GM12878 (cell line): ENCODE measurements around the gene FOXO1. TPM values are rescaled to one million over a fixed set of nuclear protein-coding genes. Genes with fewer than 3 reads are reported as not detected.

Experiments
- ATAC-seq: fragments of 200-7000 bp; cut with Tn5 transposase; 3 replicates; pipeline ENCODE4 v1.9.1; 2020; ENCODE audit warnings: mild to moderate bottlenecking, moderate library complexity
- BruUV-seq: library from RNA; stranded (reverse); fragments of 400-500 nt; replicated peaks from 2 replicates; lab custom pipeline; 2021; lab: Mats Ljungman, UMichigan
- CTCF ChIA-PET: fragments of 300-600 bp; sonication (Branson Sonifier 250); formaldehyde crosslinking; extraction: SDS; loops from one replicate; lab custom pipeline; 2021; ENCODE audit warnings: inconsistent platforms; lab: Yijun Ruan, JAX
- POLR2A ChIA-PET: fragments of 350-600 bp; formaldehyde crosslinking; extraction: SDS; loops from one replicate; lab custom pipeline; 2021; ENCODE audit warnings: inconsistent platforms; lab: Charles Lee
- RAD21 ChIA-PET: fragments of 300-600 bp; sonication (Branson Sonifier 250); formaldehyde crosslinking; loops from one replicate; lab custom pipeline; 2023; ENCODE audit warnings: antibody characterized with exemption; ENCODE audit not compliant: unreplicated experiment; lab: Charles Lee
- SMC1A ChIA-PET: fragments of 300-600 bp; sonication (Branson Sonifier 250); formaldehyde crosslinking; loops from one replicate; lab custom pipeline; 2023; ENCODE audit not compliant: unreplicated experiment, uncharacterized antibody; lab: Charles Lee
- DNase-seq: peaks from one replicate; pipeline ENCODE4 v3.0.0-alpha.2; 2011; ENCODE audit warnings: low read depth, low spot score
- FAIRE-seq: peaks from 3 replicates; lab custom pipeline; 2011; peaks lifted over from hg19 to GRCh38; lab: Jason Lieb, UNC
- H2AFZ ChIP-seq: 2 replicates; pipeline ENCODE4 v1.6.0; 2011; ENCODE audit warnings: low read depth, low read length, control low read depth; ENCODE audit not compliant: control insufficient read depth
- H3K27ac ChIP-seq: 2 replicates; pipeline ENCODE4 v1.5.1; 2011; ENCODE audit warnings: control low read depth; ENCODE audit not compliant: control insufficient read depth, insufficient read depth
- H3K27me3 ChIP-seq, 2 experiments: replicated peaks in 1 of 2; 2 replicates each; pipeline versions ENCODE4 v1.6.0 to v1.6.1; 2011; ENCODE audit warnings: low read length in 1 of 2; ENCODE audit not compliant: control insufficient read depth in 2 of 2, insufficient read depth in 2 of 2
- H3K36me3 ChIP-seq, 2 experiments: 2 replicates each; pipeline ENCODE4 v1.5.1; 2011; ENCODE audit warnings: low read length in 1 of 2; ENCODE audit not compliant: control insufficient read depth in 2 of 2, insufficient read depth in 2 of 2
- H3K4me1 ChIP-seq: 2 replicates; pipeline ENCODE4 v1.6.1; 2011; ENCODE audit warnings: mild to moderate bottlenecking, low read length, moderate library complexity, mixed read lengths; ENCODE audit not compliant: control insufficient read depth, insufficient read depth
- H3K4me2 ChIP-seq: 2 replicates; pipeline ENCODE4 v1.6.0; 2011; ENCODE audit warnings: control low read depth; ENCODE audit not compliant: control insufficient read depth, insufficient read depth
- H3K4me3 ChIP-seq: fragments of 200-600 bp; sonication (generic); 2 replicates; pipeline ENCODE4 v1.5.1; 2016
- H3K79me2 ChIP-seq: 2 replicates; pipeline ENCODE4 v1.6.0; 2011; ENCODE audit warnings: low read length; ENCODE audit not compliant: control insufficient read depth, insufficient read depth
- H3K9ac ChIP-seq: 2 replicates; pipeline ENCODE4 v1.8.0; 2011; ENCODE audit warnings: low read length, control low read depth, mixed read lengths; ENCODE audit not compliant: control insufficient read depth, insufficient read depth
- H3K9me3 ChIP-seq: replicated peaks from 3 replicates; pipeline ENCODE4 v1.5.1; 2011; ENCODE audit warnings: mild to moderate bottlenecking, low read length; ENCODE audit not compliant: control insufficient read depth, insufficient read depth
- H4K20me1 ChIP-seq: 2 replicates; pipeline ENCODE4 v1.6.0; 2011; ENCODE audit not compliant: control insufficient read depth, insufficient read depth
- BRCA1 ChIP-seq: IDR thresholded peaks from 2 replicates; pipeline ENCODE4 v1.6.1; 2011; ENCODE audit warnings: low read depth, low read length, improper control_type of control experiment
- ETV6 ChIP-seq, 2 experiments: fragments of 450-650 bp in 1 of 2; IDR thresholded peaks in 1 of 2; conservative IDR thresholded peaks in 1 of 2; 2 replicates each; pipeline ENCODE4 v1.6.1; 2014; ENCODE audit warnings: antibody characterized with exemption in 1 of 2, borderline replicate concordance in 1 of 2, low read depth in 1 of 2, mild to moderate bottlenecking in 1 of 2, moderate library complexity in 1 of 2
- FOS ChIP-seq: IDR thresholded peaks from 3 replicates; pipeline ENCODE4 v1.6.1; 2011; ENCODE audit warnings: borderline replicate concordance; ENCODE audit not compliant: insufficient read length; ENCODE audit errors: extremely low read depth
- HCFC1 ChIP-seq: fragments of 150-350 bp; IDR thresholded peaks from 2 replicates; pipeline ENCODE4 v1.6.1; 2014; ENCODE audit warnings: low read length
- JUNB ChIP-seq: IDR thresholded peaks from 2 replicates; pipeline ENCODE4 v1.6.1; 2016; ENCODE audit warnings: antibody characterized with exemption, mild to moderate bottlenecking
- LARP7 ChIP-seq: fragments of 450-650 bp; IDR thresholded peaks from 2 replicates; pipeline ENCODE4 v1.6.1; 2017; ENCODE audit warnings: mild to moderate bottlenecking
- NR2C1 ChIP-seq: fragments of 450-650 bp; IDR thresholded peaks from 2 replicates; pipeline ENCODE4 v1.6.1; 2017; ENCODE audit warnings: antibody characterized with exemption, mild to moderate bottlenecking, moderate library complexity
- RELA ChIP-seq: fragments of 450-650 bp; IDR thresholded peaks from 2 replicates; pipeline ENCODE4 v1.8.0; 2014; ENCODE audit warnings: borderline replicate concordance; ENCODE audit not compliant: partially characterized antibody
- TCF3 ChIP-seq: IDR thresholded peaks from 2 replicates; pipeline ENCODE4 v1.6.1; 2012; ENCODE audit warnings: low read depth, mild to moderate bottlenecking, low read length, borderline replicate concordance; ENCODE audit not compliant: insufficient read depth
- WRNIP1 ChIP-seq: IDR thresholded peaks from 2 replicates; pipeline ENCODE4 v1.6.1; 2011; ENCODE audit warnings: low read depth, low read length, improper control_type of control experiment, borderline replicate concordance
- ZZZ3 ChIP-seq: IDR thresholded peaks from 2 replicates; pipeline ENCODE4 v1.6.1; 2011; ENCODE audit warnings: low read depth; ENCODE audit not compliant: control insufficient read depth, insufficient read length
- WGBS: methylation state at CpG from one replicate; pipeline ENCODE4 v1.1.6; 2016; ENCODE audit warnings: low lambda C conversion rate; ENCODE audit not compliant: insufficient replicate concordance, insufficient coverage; ENCODE audit errors: missing lambda C conversion rate; 5-methylcytosine and 5-hydroxymethylcytosine counted together
- in situ Hi-C: fragments of 300-500 bp; cut with MboI; formaldehyde crosslinking; loops from 9 replicates; pipeline ENCODE4 v1.14.3; 2018; ENCODE audit warnings: mixed read lengths
- intact Hi-C: fragments of 100-400 bp; cut with micrococcal nuclease; formaldehyde crosslinking; loops from one replicate; pipeline ENCODE4 v1.14.2; 2022; ENCODE audit not compliant: unreplicated experiment
- polyA plus RNA-seq, 11 experiments: library from polyadenylated mRNA; depleted of rRNA in 4 of 11; unstranded in 6 of 11; stranded (reverse) in 5 of 11; fragments of >200 nt; fragmentation: Nextera tagmentation in 4 of 11; fragmentation: Illumina TruSeq in 1 of 11; extraction: Ambion mirVana in 4 of 11; extraction: Trizol in 1 of 11; gene quantifications; 1 replicate in 1 of 11; 2 replicates in 10 of 11; pipeline versions ENCODE4 v1.2.1 to v1.2.3, GENCODE V29; 2011 to 2016; ENCODE audit warnings: inconsistent platforms in 2 of 11, missing spikeins in 2 of 11, low read depth in 1 of 11
- total RNA-seq, 4 experiments: library from RNA; depleted of rRNA in 3 of 4; stranded (reverse); fragments of >200 nt in 3 of 4; fragmentation: Illumina TruSeq in 1 of 4; extraction: Trizol in 1 of 4; gene quantifications; 2 replicates each; pipeline versions ENCODE4 v1.2.1 to v1.2.3, GENCODE V29; 2013 to 2021
- TF ChIP-seq, protein P1 (sequence below): fragments of 450-650 bp; IDR thresholded peaks from 2 replicates; pipeline ENCODE4 v1.6.1; 2016; ENCODE audit warnings: mild to moderate bottlenecking
- TF ChIP-seq, protein P2 (sequence below): IDR thresholded peaks from 2 replicates; pipeline ENCODE4 v1.6.1; 2011; ENCODE audit warnings: borderline replicate concordance, low read depth, mild to moderate bottlenecking, moderate library complexity, low read length; ENCODE audit not compliant: insufficient read depth, poor library complexity, severe bottlenecking

Gene FOXO1
- total and polyA plus RNA-seq, 10 of the 15 experiments (the other 5 are each of a cell fraction or from before 2014, with no cell fraction given), result 0.58 to 8.3 (median 0.88) TPM

DNA sequence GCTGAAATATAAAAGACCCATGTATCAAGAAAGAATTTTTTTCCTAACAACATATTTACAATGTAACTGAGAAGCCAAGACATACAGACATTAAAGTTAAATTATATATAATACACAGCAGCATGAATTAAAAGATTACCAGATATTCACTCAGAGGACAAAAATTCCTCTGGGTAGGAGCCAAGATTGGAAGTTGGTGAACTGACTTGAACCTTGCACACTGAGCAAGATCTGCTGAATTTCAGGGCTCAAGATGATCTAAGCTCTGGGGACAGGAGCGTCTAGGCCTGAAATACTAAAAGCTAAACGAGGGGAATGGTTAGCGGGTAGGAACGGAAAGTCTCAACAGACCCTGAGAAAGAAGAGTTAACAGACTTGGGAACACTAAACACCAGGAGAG lies 8.5 kb downstream of the FOXO1 start:
- 76% methylated on average over 4 of the region's 4 CpGs for WGBS
- no peaks in the 10 kb centered on the region for H3K36me3 ChIP-seq
- H3K4me3 ChIP-seq, result no peak overlapping the region
- no peak overlapping the region for H3K27ac ChIP-seq
- no TSS peak for BruUV-seq
- FAIRE-seq (no peak), DNase-seq (no peak), ATAC-seq (no peak)
- no peak for TF ChIP-seq WRNIP1
- TF ChIP-seq, protein P1, sequence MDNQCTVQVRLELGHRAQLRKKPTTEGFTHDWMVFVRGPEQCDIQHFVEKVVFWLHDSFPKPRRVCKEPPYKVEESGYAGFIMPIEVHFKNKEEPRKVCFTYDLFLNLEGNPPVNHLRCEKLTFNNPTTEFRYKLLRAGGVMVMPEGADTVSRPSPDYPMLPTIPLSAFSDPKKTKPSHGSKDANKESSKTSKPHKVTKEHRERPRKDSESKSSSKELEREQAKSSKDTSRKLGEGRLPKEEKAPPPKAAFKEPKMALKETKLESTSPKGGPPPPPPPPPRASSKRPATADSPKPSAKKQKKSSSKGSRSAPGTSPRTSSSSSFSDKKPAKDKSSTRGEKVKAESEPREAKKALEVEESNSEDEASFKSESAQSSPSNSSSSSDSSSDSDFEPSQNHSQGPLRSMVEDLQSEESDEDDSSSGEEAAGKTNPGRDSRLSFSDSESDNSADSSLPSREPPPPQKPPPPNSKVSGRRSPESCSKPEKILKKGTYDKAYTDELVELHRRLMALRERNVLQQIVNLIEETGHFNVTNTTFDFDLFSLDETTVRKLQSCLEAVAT, result no peak
- no peak for TF ChIP-seq LARP7
- no peak for TF ChIP-seq FOS
- TF ChIP-seq BRCA1, result no peak
- TF ChIP-seq JUNB, result no peak
- H3K27me3 ChIP-seq, result no peaks in the 10 kb centered on the region
- H3K4me1 ChIP-seq, result peaks cover 32% of the 10 kb centered on the region
- ChIA-PET SMC1A (interaction anchor here (0.6 kb wide), 1 partner anchor 36 kb away, joined by 3 read pairs; no protein-coding TSS in a partner anchor), RAD21 (no interaction called here), POLR2A (no interaction called here), CTCF (no interaction called here)
- H4K20me1 ChIP-seq, result no peaks in the 10 kb centered on the region; the same call in 1 of the 2 replicates
- no peak overlapping the region for H2AFZ ChIP-seq
- no peaks in the 10 kb centered on the region for H3K9me3 ChIP-seq
- in situ Hi-C loops (no loop called here), intact Hi-C loops (no loop called here)
- H3K4me2 ChIP-seq, result no peak overlapping the region
- H3K9ac ChIP-seq, result no peak overlapping the region
- peaks cover 73% of the 10 kb centered on the region for H3K79me2 ChIP-seq

DNA sequence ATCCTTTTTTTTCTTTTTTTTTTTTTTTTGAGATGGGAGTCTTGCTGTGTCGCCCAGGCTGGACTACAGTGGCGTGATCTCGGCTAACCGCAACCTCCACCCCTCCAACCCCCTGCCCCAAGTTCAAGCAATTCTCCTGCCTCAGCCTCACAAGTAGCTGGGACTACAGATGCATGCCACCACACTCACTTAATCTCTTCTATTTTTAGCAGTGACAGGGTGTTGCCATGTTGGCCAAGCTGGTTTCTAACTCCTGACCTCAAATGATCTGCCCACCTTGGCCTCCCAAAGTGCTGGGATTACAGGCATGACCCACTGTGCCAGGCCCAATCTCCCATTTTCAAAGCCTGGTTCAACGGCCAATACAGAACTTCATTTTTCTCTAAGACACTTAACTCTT lies 9.1 kb downstream of the FOXO1 start:
- ChIA-PET RAD21 (no interaction called here), POLR2A (no interaction called here), SMC1A (interaction anchor here (0.6 to 1.6 kb wide), 2 partner anchors 36 to 68 kb away, joined by 3 read pairs; no protein-coding TSS in a partner anchor), CTCF (no interaction called here)
- intact Hi-C loops, result no loop called here
- no peak overlapping the region for H3K27ac ChIP-seq
- H3K79me2 ChIP-seq, result peaks cover 74% of the 10 kb centered on the region
- FAIRE-seq (no peak), DNase-seq (no peak), ATAC-seq (no peak)
- H3K9me3 ChIP-seq, result no peaks in the 10 kb centered on the region
- no peaks in the 10 kb centered on the region for H3K27me3 ChIP-seq
- H3K4me2 ChIP-seq, result peak overlapping the region; percentile 5; the same call in 1 of the 2 replicates
- H2AFZ ChIP-seq, result no peak overlapping the region
- in situ Hi-C loops, result no loop called here
- H4K20me1 ChIP-seq, result no peaks in the 10 kb centered on the region; the same call in 1 of the 2 replicates
- WGBS, result 97% methylated on average over 2 of the region's 5 CpGs
- H3K9ac ChIP-seq, result no peak overlapping the region
- BruUV-seq, result no TSS peak
- H3K4me1 ChIP-seq, result peaks cover 39% of the 10 kb centered on the region
- H3K4me3 ChIP-seq, result no peak overlapping the region
- H3K36me3 ChIP-seq, result no peaks in the 10 kb centered on the region
- TF ChIP-seq NR2C1 (no peak), ETV6 (conservative IDR thresholded peaks at IDR 0.05 in 1 of 2, IDR thresholded peaks at IDR 0.05 in 1 of 2; ENCODE audit: borderline replicate concordance in 1 of 2, low read depth in 1 of 2) (no peak), RELA (no peak), ZZZ3 (no peak), HCFC1 (no peak), TCF3 (no peak)
- TF ChIP-seq, protein P2, sequence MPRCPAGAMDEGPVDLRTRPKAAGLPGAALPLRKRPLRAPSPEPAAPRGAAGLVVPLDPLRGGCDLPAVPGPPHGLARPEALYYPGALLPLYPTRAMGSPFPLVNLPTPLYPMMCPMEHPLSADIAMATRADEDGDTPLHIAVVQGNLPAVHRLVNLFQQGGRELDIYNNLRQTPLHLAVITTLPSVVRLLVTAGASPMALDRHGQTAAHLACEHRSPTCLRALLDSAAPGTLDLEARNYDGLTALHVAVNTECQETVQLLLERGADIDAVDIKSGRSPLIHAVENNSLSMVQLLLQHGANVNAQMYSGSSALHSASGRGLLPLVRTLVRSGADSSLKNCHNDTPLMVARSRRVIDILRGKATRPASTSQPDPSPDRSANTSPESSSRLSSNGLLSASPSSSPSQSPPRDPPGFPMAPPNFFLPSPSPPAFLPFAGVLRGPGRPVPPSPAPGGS, result no peak
